ENCODE results near the gene UBR1. TPM values are rescaled to one million over a fixed set of nuclear protein-coding genes. Genes with fewer than 3 reads are reported as not detected.

Gene UBR1
- total RNA-seq, 1 experiment from 2014 or later: 17.9 TPM

DNA sequence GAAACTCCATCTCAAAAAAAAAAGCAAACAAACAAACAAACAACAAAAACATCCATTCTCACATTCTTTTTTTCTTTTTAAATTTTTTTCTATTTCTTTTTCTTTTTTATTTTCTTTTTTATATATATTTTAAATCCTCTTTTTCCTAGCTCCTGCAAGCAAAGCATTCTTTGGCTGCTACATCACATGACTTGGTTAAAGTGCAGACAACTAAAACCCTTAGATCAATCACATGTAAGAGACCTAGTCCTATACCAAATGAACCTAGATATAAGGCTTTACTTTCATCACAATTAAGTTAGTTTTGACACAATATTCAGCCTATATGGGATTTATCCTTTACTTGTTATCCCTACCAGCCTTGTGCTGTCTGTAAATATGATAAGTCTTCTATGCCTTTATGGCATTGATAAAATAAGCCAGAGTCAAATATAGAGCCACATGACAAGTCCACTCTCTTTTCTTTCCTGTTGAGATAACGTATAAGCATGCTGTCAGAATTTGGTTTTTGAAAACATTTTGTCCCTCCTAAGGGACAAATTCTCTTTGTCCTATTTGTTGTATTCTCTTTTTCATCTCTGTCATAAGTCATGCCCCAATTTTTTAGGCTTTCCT, 11.3 kb downstream of the UBR1 start:
- no peaks in the 10 kb centered on the region for H3K4me1 ChIP-seq (ENCODE audit: control insufficient read depth in 1 of 2, insufficient read depth in 2 of 2, low read length in 2 of 2)
- CTCF ChIA-PET: no interaction called here
- ATAC-seq (no peak), DNase-seq (ENCODE audit: low read depth, low spot score) (no peak)
- H3K4me2 ChIP-seq (ENCODE audit: low read length): no peak overlapping the region
- H2AFZ ChIP-seq (ENCODE audit: low read depth, low read length, poor library complexity, severe bottlenecking): no peak overlapping the region
- H3K9me2 ChIP-seq (ENCODE audit: insufficient read depth): no peaks in the 10 kb centered on the region
- H3K9ac ChIP-seq (ENCODE audit: low read length): no peak overlapping the region
- no peak overlapping the region for H3K27ac ChIP-seq (ENCODE audit: low read depth, low read length)
- intact Hi-C loops (cut with micrococcal nuclease): no loop called here
- RAD21 ChIA-PET (ENCODE audit: low non-redundant PET in 1 of 2, low total read pairs in 2 of 2, uncharacterized antibody in 2 of 2, unreplicated experiment in 2 of 2): no interaction called here
- POLR2A ChIA-PET: no interaction called here
- no peaks in the 10 kb centered on the region for H3K36me3 ChIP-seq (ENCODE audit: control insufficient read depth in 1 of 2, insufficient read depth in 2 of 2, low read length in 2 of 2)
- H3K27me3 ChIP-seq (ENCODE audit: insufficient read depth, low read length): no peaks in the 10 kb centered on the region
- no TSS peak for BruUV-seq (replicated peaks)
- no peak overlapping the region for H3K4me3 ChIP-seq (replicated peaks in 1 of 2; ENCODE audit: low read depth in 1 of 2, low read length in 2 of 2)
- peaks cover 80% of the 10 kb centered on the region for H3K79me2 ChIP-seq (ENCODE audit: insufficient read depth, low read length)
- H3K9me3 ChIP-seq (ENCODE audit: control insufficient read depth in 1 of 2, insufficient read depth in 1 of 2, low read depth in 1 of 2, low read length in 2 of 2): no peaks in the 10 kb centered on the region
- TF ChIP-seq EGR1 (IDR thresholded peaks at IDR 0.05; ENCODE audit: low read depth) (no peak), POLR2AphosphoS5 (IDR thresholded peaks at IDR 0.05; ENCODE audit: low read depth, low read length) (no peak)
- no peaks in the 10 kb centered on the region for H4K20me1 ChIP-seq (ENCODE audit: insufficient read depth)

DNA sequence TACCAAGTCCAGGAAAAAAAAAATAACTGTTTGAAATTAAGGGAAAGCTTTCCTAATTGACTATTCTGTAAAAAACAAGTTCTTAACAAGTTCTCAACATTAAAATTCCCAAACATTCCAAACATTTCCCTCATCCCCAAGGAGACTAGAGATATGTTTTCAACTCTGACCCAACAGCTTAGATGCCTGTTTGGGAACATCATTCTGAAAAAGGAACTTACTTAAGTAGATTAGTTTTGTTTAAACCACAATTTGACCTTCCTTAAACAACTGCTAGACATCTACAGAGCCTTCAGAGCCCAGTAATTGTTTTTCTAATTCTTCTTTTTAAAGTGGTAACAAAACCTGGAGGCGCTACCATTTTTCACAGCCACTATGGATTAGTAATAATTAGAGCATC, 12.8 kb downstream of the UBR1 start:
- TF ChIP-seq ZBTB33 (IDR thresholded peaks at IDR 0.05; ENCODE audit: extremely low read depth, insufficient replicate concordance, low read length): no peak
- H3K4me1 ChIP-seq (ENCODE audit: control insufficient read depth in 1 of 2, insufficient read depth in 2 of 2, low read length in 2 of 2): no peaks in the 10 kb centered on the region
- H3K9ac ChIP-seq (ENCODE audit: low read length): no peak overlapping the region
- no peaks in the 10 kb centered on the region for H3K9me3 ChIP-seq (ENCODE audit: control insufficient read depth in 1 of 2, insufficient read depth in 1 of 2, low read depth in 1 of 2, low read length in 2 of 2)
- BruUV-seq (replicated peaks): no TSS peak
- no peaks in the 10 kb centered on the region for H3K27me3 ChIP-seq (ENCODE audit: insufficient read depth, low read length)
- no peak for DNase-seq (ENCODE audit: low read depth, low spot score)
- ATAC-seq: no peak
- no peak overlapping the region for H3K4me2 ChIP-seq (ENCODE audit: low read length)
- peaks cover 73% of the 10 kb centered on the region for H3K79me2 ChIP-seq (ENCODE audit: insufficient read depth, low read length)
- H3K4me3 ChIP-seq (replicated peaks in 1 of 2; ENCODE audit: low read depth in 1 of 2, low read length in 2 of 2): no peak overlapping the region
- CTCF ChIA-PET: no interaction called here
- H3K36me3 ChIP-seq (ENCODE audit: control insufficient read depth in 1 of 2, insufficient read depth in 2 of 2, low read length in 2 of 2): no peaks in the 10 kb centered on the region
- intact Hi-C loops (cut with micrococcal nuclease): no loop called here
- no peak overlapping the region for H3K27ac ChIP-seq (ENCODE audit: low read depth, low read length)
- H2AFZ ChIP-seq (ENCODE audit: low read depth, low read length, poor library complexity, severe bottlenecking): no peak overlapping the region
- no peaks in the 10 kb centered on the region for H3K9me2 ChIP-seq (ENCODE audit: insufficient read depth)
- RAD21 ChIA-PET (ENCODE audit: low non-redundant PET in 1 of 2, low total read pairs in 2 of 2, uncharacterized antibody in 2 of 2, unreplicated experiment in 2 of 2): no interaction called here
- POLR2A ChIA-PET: no interaction called here
- no peaks in the 10 kb centered on the region for H4K20me1 ChIP-seq (ENCODE audit: insufficient read depth)

Data from HCT116 (cell line).